Brain microvascular endothelial cell (primary cell): ENCODE data around the gene DRAXIN.

Experiments used
- DNase-seq: peaks from one replicate; pipeline ENCODE4 v3.0.0-alpha.2; 2020
- H3K27ac ChIP-seq: fragments of 250-450 bp; sonication (Bioruptor Pico); 2 replicates; pipeline ENCODE4 v1.5.1; 2020; ENCODE audit warnings: mild to moderate bottlenecking, moderate library complexity
- H3K27me3 ChIP-seq: fragments of 250-450 bp; sonication (Bioruptor Pico); replicated peaks from 2 replicates; pipeline ENCODE4 v1.5.1; 2020; ENCODE audit warnings: mild to moderate bottlenecking
- H3K36me3 ChIP-seq: fragments of 250-450 bp; sonication (Bioruptor Pico); replicated peaks from 2 replicates; pipeline ENCODE4 v1.5.1; 2020; ENCODE audit warnings: mild to moderate bottlenecking
- H3K4me3 ChIP-seq: 2 replicates; pipeline ENCODE4 v1.5.1; 2011; ENCODE audit warnings: low read depth, mild to moderate bottlenecking, control low read depth, low read length, moderate library complexity
- in situ Hi-C: cut with HindIII; loops from 2 replicates; pipeline ENCODE4 v1.10.0; 2017; ENCODE audit warnings: low sequenced_read_pairs, low pct_ligation_motif_present
- TF ChIP-seq, protein P1 (sequence below): IDR thresholded peaks from 2 replicates; pipeline ENCODE4 v1.5.1; 2011; ENCODE audit warnings: low read depth, mild to moderate bottlenecking, moderate library complexity, low read length, control low read depth, inconsistent platforms; ENCODE audit errors: missing control alignments

The DRAXIN gene

DNA sequence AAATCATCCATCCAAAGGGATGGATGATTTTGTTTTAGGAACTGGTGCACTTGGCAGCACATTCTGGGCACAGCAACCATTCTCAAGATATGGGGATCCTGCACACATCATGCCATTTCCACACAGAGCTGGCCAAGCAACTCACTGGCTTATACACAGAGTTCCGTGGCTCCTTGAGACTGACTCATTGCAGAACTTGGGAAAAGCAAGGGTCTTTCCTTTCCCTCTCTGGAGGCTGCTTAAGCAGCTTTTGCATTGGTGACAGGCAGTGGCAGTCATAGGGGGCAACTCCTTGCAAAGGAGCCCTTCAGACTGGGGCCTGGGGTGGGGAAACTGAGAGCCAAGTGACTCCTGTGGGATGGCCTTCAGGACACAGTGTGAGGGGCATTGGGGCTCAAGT is 8.7 kb upstream of the DRAXIN start:
- Histone ChIP-seq H3K27me3 (peaks cover 1% of the 10 kb centered on the region), H3K4me3 (no peak overlapping the region), H3K27ac (no peak overlapping the region), H3K36me3 (no peaks in the 10 kb centered on the region)
- no peak for DNase-seq
- in situ Hi-C loops = no loop called here
- TF ChIP-seq, protein P1, sequence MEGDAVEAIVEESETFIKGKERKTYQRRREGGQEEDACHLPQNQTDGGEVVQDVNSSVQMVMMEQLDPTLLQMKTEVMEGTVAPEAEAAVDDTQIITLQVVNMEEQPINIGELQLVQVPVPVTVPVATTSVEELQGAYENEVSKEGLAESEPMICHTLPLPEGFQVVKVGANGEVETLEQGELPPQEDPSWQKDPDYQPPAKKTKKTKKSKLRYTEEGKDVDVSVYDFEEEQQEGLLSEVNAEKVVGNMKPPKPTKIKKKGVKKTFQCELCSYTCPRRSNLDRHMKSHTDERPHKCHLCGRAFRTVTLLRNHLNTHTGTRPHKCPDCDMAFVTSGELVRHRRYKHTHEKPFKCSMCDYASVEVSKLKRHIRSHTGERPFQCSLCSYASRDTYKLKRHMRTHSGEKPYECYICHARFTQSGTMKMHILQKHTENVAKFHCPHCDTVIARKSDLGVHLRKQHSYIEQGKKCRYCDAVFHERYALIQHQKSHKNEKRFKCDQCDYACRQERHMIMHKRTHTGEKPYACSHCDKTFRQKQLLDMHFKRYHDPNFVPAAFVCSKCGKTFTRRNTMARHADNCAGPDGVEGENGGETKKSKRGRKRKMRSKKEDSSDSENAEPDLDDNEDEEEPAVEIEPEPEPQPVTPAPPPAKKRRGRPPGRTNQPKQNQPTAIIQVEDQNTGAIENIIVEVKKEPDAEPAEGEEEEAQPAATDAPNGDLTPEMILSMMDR = no peak

DNA sequence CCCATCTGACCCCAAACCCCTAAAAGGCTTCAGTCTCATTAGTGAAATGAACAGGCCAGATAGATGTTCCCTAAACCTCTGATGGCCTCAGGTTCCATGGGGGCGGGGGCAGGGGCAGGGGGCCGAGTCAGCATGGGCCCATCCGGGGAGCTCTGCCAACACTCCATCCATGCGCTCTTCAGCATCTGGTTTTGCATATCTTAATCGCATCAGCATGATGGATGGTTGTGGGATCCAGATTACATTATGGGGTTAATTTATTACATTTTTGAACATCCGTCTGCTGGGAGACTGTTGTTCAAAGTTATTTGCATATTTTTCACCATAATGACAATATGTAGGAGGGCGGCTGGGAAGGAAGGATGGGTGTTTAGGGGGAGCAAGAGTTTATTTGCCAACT is 7.4 kb upstream of the DRAXIN start:
- Histone ChIP-seq H3K4me3 (no peak overlapping the region), H3K27me3 (peaks cover 1% of the 10 kb centered on the region), H3K36me3 (no peaks in the 10 kb centered on the region), H3K27ac (no peak overlapping the region)
- no peak for DNase-seq
- TF ChIP-seq, protein P1 = no peak
- in situ Hi-C loops = no loop called here

- no peak overlapping the region for H3K4me3 ChIP-seq
- in situ Hi-C loops = no loop called here
- H3K36me3 ChIP-seq = no peaks in the 10 kb centered on the region
- TF ChIP-seq, protein P1 = no peak
- H3K27ac ChIP-seq = no peak overlapping the region
- peaks cover 8% of the 10 kb centered on the region for H3K27me3 ChIP-seq
- DNase-seq = no peak
Measured at GRCh38 chr1:11685210-11685752, 6.2 kb upstream of the DRAXIN start.

- Histone ChIP-seq H3K36me3 (no peaks in the 10 kb centered on the region), H3K4me3 (no peak overlapping the region), H3K27me3 (peaks cover 36% of the 10 kb centered on the region), H3K27ac (no peak overlapping the region)
- in situ Hi-C loops = no loop called here
- DNase-seq = no peak
- TF ChIP-seq, protein P1 = no peak
Measured at GRCh38 chr1:11688506-11688905, 3.0 kb upstream of the DRAXIN start.

GRCh38 chr1:11690397-11691301 is 861 bp upstream of the DRAXIN start:
- no peaks in the 10 kb centered on the region for H3K36me3 ChIP-seq
- peaks cover 48% of the 10 kb centered on the region for H3K27me3 ChIP-seq
- in situ Hi-C loops = no loop called here
- no peak overlapping the region for H3K4me3 ChIP-seq
- TF ChIP-seq, protein P1 = no peak
- DNase-seq = no peak
- no peak overlapping the region for H3K27ac ChIP-seq
